Right kidney (tissue), 1 donor: ENCODE measurements around the gene ANKS6.

Experiments used
- DNase-seq: peaks from one replicate; pipeline ENCODE4 v3.0.0-alpha.2; 2016

The ANKS6 gene

GRCh38 chr9:98818764-98819163 lies 22.4 kb upstream of the ANKS6 start:
- DNase-seq = no peak

DNA sequence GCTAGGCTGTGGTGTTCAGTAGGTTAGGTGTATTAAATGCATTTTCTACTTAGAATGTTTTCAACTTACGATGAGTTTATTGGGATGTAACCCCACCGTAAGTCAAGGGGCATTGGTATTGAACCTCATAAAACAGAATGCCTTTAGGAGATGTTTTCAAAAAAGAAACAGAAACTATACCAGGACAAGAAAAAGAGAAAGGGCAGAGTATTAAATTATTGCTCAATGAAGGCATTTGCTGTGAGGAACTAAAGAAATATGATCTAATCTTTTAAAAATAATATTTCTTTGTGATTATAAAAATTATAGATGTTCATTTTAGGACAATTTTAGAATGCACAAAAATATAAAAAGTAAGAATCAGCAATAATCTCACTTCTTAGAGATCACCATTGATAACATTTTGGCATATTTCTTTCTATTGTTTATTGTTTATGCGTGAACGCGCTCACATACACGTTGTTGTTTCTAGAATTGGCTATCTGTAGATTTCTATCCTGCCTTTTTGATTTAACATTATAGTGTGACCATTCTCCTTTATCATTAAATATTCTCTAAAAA lies 19.1 kb upstream of the ANKS6 start:
- no peak for DNase-seq

DNA sequence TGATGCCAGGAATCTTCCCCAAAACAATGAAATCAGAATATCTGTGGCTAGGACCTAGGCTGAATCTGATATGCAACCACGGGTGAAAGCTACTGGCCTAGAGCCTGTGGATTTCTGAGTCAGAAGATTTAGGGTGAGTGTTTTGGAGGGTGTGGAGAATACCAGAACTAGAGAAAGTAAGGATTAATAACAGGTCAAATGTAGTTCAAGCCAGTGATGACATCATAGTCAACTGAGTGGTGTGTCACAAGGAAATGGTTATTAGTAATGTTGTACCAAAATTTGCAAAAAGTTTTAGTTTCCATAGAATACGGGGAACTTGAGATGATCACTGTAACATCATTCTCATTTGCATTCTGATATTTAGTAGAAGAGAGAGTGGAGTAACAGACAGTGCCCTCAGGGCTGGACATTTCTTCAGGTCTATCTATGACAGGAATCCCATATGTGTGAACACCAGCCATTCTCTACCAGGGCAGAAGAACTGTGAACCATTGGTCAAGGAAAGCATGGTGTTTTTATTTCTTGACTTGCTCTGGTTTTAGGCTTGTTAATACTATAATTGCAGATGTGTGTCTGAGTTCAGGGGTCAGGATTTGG lies 14.8 kb upstream of the ANKS6 start:
- DNase-seq = no peak

- DNase-seq = no peak
Measured at GRCh38 chr9:98810102-98810842, 13.9 kb upstream of the ANKS6 start.

- DNase-seq = no peak
Measured at GRCh38 chr9:98809311-98810101, 13.2 kb upstream of the ANKS6 start.

DNA sequence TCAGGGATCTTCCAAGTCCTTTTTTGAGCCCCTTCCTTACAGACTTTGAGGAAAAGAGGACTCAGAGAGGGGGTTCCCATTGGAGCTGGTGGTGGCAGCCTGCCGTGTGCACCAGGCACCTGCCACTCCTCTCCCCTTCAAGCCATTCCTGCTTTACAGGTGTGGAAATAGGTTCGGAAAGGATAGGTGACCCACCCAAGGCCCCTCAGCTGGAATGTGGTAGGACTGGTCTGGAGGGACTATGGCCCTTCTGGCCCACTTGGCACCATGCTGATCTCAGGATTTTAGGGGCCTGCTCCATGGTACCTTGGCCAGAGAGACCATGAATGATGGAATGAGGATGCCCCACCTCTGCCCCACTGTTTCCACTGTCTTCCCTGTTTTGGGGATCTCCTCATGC lies 12.5 kb upstream of the ANKS6 start:
- DNase-seq = no peak

DNA sequence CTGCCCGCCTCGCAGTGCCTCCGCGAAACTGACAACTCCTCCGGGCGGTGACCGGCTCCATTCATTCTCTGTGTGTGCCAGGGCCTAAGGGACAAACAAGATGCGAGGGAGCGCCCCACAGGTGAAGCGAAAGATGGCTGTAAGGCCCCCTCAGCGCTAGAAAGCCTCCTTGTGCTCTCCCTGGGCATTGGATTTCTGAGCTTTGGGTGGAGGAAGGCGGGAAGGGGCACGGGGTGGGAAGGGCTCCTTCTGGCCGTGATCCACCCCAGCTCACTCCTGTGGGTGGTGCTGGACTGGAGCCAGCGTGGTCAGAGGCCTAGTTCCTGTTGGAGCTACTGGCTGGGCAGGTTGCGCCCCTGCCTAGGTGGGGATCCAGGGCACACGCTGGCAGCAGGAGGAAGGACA lies 12.1 kb upstream of the ANKS6 start:
- DNase-seq = peak; percentile 34

DNA sequence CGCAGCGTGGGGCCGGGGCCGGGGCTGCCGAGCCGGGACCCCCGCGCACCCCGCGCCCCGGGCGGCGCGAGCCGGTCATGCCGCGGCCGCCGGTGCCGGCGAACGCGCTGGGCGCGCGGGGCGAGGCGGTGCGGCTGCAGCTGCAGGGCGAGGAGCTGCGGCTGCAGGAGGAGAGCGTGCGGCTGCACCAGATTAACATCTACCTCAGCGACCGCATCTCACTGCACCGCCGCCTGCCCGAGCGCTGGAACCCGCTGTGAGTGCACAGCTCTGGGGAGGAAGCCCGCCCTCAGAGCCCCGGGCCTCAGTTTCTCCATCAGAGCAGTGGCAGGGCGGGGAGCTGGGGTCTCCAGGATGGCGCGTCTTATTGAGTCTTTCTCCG lies 11.4 kb upstream of the ANKS6 start:
- peak; percentile 41 for DNase-seq

DNA sequence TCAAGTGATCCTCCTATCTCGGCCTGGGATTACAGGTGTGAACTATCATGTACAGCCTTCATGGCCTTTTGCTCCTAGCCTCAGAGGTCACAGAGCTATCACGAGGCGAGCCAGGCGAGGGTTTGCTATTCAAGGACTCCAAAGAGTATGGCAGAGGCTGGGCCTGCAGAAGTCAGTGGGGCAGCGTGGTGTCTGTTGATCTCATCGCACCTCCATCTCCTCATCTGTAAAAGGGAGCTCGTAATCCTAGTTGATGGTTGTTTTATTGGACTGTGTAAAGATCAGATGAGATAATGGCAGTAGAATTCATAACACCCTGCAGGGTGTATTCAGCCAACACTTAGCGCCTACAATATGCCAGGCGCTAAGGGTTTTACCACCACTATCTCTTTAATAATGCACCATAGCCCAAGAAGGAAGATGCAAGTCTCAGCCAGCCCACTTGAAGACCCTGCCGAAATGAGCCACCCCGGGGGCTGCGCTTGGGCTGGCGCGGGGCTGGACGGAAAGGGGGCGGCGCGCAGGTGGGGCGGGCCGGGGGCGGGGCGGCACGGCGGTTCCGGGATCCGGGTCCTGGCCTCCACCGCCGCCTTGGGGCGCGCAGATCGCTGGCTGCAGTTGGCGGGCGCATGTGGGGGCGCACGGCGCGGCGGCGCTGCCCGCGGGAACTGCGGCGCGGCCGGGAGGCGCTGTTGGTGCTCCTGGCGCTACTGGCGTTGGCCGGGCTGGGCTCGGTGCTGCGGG lies 10.9 kb upstream of the ANKS6 start, which contains the start of gene GALNT12:
GALNT12 (plus strand) TSS at position 601 of the 744 bp plus-strand sequence; CDS start at position 630, 29 bp downstream.
- DNase-seq = peak; percentile 30

DNA sequence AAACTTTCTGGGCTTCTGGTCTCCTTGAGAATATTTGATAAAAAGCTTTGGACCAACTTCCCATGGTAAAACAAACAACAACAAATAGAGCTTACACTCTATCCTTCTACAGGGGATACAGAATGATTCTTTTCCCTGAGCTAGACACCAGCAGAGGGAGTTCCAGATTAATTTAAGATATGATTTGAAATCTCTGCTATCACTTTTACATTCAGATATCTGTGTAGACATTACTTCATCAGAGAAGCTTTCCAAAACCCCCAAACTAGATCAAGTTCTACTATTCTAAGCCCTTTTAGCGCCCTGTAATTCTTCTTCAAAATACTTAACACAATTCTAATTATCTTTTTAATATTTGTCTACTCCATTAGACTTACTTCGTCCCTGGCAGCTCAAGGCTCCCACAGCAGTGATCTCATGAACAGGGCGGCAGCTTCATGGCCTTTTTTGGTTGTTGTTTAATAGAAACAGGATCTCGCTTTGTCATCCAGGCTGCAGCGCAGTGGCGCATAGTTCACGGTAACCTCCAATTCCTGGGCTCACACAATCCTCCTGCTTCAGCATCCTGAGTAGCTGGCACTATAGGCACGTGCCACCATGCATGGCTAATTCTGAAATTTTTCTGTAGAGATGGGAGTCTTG lies 10.2 kb upstream of the ANKS6 start:
- no peak for DNase-seq

GRCh38 chr9:98805506-98806272 lies 9.3 kb upstream of the ANKS6 start:
- DNase-seq = no peak

DNA sequence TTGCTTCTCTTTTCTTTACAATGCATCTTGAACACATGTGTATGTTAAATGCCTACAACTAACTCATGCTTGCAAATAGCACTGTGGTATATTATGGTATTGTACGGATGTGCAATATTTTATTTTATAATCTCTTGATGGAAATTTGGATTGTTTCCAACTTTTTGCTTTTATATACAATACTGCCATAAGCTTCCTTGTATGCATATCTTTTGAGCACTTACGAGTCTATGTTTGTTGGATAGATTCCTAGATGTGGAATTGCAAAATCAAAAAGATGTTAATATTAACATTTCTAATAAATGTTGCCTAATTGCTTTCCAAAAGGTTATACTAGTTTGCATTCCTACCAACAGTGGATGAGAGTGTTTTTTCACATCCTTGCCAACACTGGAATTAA lies 7.7 kb upstream of the ANKS6 start:
- DNase-seq = no peak

GRCh38 chr9:98801969-98802371 lies 5.6 kb upstream of the ANKS6 start:
- no peak for DNase-seq

- DNase-seq = no peak
Measured at GRCh38 chr9:98801561-98801960, 5.2 kb upstream of the ANKS6 start.

DNA sequence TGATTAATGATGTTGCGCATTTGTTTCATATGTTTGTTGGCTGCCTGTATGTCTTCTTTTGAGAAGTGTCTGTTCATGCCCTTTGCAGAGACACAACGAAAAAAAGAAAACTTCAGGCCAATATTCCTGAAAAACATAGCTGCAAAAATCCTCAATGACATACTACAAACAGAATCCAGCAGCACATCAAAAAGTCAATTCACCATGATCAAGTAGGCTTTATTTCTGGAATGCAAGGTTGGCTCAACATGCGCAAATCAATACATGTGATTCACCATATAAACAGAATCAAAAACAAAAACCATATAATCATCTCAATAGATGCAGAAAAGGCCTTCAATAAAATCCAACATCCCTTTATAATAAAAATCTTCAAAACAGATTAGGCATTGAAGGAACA lies 1.9 kb upstream of the ANKS6 start:
- no peak for DNase-seq

- DNase-seq = no peak
Measured at GRCh38 chr9:98797491-98797890, 1.1 kb upstream of the ANKS6 start.

GRCh38 chr9:98795970-98796363 lies 388 bp downstream of the ANKS6 start:
- DNase-seq = peak; percentile 75

GRCh38 chr9:98795295-98795955 lies 930 bp downstream of the ANKS6 start:
- no peak for DNase-seq

DNA sequence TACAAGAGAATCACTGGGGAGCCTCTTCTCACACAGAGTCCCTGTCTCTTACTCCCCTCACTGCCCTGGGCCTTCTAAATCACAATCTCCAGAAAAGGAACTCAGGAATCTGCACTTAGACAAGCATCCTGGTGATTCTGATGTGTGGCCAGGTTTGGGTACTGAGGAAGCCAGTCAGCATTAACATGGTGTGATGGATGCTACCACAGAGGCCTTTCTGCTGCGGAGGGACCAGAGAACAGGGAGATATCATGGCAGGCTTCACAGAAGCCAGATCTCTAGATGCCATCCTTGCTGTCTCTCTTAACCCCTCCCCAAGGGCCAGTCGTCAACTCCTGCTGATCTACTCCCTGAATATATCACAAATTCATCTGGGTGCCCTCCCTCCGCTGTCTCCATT lies 1.6 kb downstream of the ANKS6 start:
- DNase-seq = no peak

GRCh38 chr9:98793031-98793430 lies 3.3 kb downstream of the ANKS6 start:
- no peak for DNase-seq
